Ishikawa (cell line): Measurements from ENCODE around the gene MYO7B.

ENCODE experiments used
- CEBPB ChIP-seq: IDR thresholded peaks from 2 replicates; pipeline ENCODE4 v1.6.1; 2012
- CREB1 ChIP-seq: IDR thresholded peaks from 2 replicates; pipeline ENCODE4 v1.6.1; 2012; ENCODE audit warnings: low read depth
- EGR1 ChIP-seq: IDR thresholded peaks from 2 replicates; pipeline ENCODE4 v1.6.1; 2012
- EP300 ChIP-seq: IDR thresholded peaks from 2 replicates; pipeline ENCODE4 v1.6.1; 2012; ENCODE audit warnings: borderline replicate concordance
- FOXM1 ChIP-seq: IDR thresholded peaks from 2 replicates; pipeline ENCODE4 v1.6.1; 2012; ENCODE audit warnings: low read depth, borderline replicate concordance
- NFIC ChIP-seq: IDR thresholded peaks from 2 replicates; pipeline ENCODE4 v1.6.1; 2012
- RAD21 ChIP-seq: IDR thresholded peaks from 2 replicates; pipeline ENCODE4 v1.6.1; 2012; ENCODE audit warnings: low read depth
- REST ChIP-seq: IDR thresholded peaks from 2 replicates; pipeline ENCODE4 v1.6.1; 2012; ENCODE audit warnings: low read depth, mild to moderate bottlenecking
- TAF1 ChIP-seq: IDR thresholded peaks from 2 replicates; pipeline ENCODE4 v1.6.1; 2012; ENCODE audit warnings: low read depth, mild to moderate bottlenecking
- TCF12 ChIP-seq: IDR thresholded peaks from 2 replicates; pipeline ENCODE4 v1.6.1; 2012; ENCODE audit warnings: low read depth
- TEAD4 ChIP-seq: IDR thresholded peaks from 2 replicates; pipeline ENCODE4 v1.6.1; 2012
- USF1 ChIP-seq: IDR thresholded peaks from 2 replicates; pipeline ENCODE4 v1.6.1; 2012
- YY1 ChIP-seq: IDR thresholded peaks from 2 replicates; pipeline ENCODE4 v1.6.1; 2012; ENCODE audit warnings: low read depth
- ZBTB7A ChIP-seq: IDR thresholded peaks from 2 replicates; pipeline ENCODE4 v1.6.1; 2012; ENCODE audit warnings: low read depth
- TF ChIP-seq, protein P1 (sequence below): IDR thresholded peaks from 2 replicates; pipeline ENCODE4 v1.6.1; 2012

Gene MYO7B

GRCh38 chr2:127589841-127590240 lies 54.4 kb downstream of the MYO7B start:
- no peak for TF ChIP-seq EP300
- TF ChIP-seq FOXM1, result no peak

DNA sequence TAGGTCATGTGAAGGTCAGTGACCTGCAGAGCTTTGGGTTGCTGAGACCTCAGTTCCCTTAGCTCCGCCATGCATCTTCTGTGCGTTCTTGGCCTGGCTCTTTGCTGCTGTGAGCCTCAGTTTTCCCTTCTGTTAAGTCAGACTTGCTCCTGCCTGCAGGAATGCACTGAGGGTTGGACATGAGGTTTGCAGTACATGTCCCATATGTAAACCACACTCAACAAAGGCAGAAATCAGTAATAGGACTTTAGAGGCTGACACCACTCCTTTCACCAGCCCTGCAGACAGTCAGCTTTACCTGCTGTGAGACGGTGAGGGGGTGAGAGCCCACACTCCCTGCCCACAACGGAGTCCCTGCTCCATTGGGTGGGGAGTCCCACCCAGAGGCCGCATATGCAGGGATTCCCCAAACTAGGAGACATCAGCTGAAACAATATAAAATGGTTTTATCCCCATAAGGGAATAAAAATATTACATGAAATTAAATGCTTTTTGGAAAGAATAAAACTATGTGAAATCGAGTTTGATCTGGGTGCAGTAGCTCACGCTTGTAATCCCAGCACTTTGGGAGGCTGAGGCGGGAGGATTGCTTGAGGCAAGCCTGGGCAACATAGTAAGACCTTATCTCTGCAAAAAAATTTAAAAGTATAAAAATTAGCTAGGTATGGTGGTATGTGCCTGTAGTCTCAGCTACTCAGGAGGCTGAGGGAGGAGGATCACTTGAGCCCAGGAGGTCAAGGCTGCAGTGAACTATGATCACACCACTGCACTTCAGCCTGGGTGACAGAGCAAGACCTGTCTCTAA lies 55.1 kb downstream of the MYO7B start:
- TF ChIP-seq TEAD4 (no peak), USF1 (no peak), RAD21 (no peak), FOXM1 (no peak), EGR1 (no peak), CEBPB (no peak), TCF12 (no peak), REST (no peak), NFIC (no peak)

DNA sequence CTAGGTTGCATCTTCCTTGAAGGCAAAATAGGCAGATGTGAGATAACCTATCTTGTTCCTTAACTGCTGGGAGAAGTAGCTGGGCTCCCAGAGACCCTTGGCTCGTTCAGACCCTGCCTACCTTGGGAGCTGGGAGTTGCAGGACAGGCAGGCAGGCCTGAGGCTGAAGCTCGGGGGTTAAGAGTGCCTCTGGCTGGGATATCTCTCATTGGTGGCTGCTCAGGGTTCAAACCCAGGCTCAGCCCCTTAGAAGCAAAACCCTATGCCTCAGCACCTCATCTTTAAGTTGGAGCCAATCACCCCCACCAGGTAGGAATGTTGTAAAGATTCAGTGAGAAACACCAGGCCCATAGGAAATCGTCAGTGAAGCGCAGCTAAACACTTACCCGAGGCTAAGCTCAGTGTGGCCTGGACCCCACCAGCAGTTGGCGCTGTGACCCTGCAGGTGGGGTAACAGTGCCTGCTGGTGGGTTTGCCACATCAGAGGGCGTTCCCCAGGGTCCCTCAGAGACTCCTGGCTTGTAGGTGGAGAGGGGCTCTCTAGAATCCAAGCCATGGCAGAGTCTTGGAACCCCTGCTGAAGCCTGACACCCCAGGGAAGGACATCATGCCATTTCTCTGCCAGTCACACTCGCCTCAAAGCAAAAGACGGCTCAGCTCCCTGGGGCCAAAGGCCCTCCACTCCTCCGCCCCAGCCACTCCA lies 55.9 kb downstream of the MYO7B start:
- no peak for TF ChIP-seq USF1
- 0 out of 2 replicates have a peak, but pooled peaks have one; percentile 29 for TF ChIP-seq TEAD4
- peak; percentile 98 for TF ChIP-seq RAD21
- TF ChIP-seq CREB1, result no peak
- no peak for TF ChIP-seq EGR1

DNA sequence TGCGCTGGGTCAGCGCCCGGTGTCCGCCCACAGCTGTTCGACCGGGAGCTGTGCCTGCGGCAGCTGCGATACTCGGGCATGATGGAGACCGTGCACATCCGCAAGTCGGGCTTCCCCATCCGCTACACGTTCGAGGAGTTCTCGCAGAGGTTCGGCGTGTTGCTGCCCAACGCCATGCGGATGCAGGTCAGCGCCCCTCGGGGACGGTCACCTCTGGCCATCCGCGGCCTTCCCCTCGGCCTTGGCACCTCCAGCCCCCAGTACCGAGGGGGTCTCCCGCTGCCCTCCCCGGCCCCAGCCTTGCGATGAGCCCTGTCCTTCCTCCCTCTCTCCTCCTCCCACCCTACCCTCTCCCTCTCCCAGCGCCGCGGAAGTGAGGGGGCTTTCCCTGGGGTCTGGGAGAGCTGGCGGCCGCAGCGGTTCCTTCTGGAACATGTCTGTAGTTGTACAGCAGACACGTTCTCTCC lies 57.3 kb downstream of the MYO7B start:
- TF ChIP-seq TEAD4 (no peak), YY1 (no peak), NFIC (no peak), TAF1 (no peak), EP300 (no peak), CREB1 (no peak), ZBTB7A (no peak), REST (no peak), RAD21 (no peak), USF1 (no peak), TCF12 (no peak), EGR1 (no peak), CEBPB (no peak), FOXM1 (no peak)
- TF ChIP-seq, protein P1, sequence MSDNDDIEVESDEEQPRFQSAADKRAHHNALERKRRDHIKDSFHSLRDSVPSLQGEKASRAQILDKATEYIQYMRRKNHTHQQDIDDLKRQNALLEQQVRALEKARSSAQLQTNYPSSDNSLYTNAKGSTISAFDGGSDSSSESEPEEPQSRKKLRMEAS, result no peak

- TF ChIP-seq EGR1 (no peak), YY1 (no peak), CREB1 (no peak), USF1 (no peak), CEBPB (no peak), REST (no peak), TEAD4 (no peak), FOXM1 (no peak), TAF1 (no peak), ZBTB7A (no peak), NFIC (no peak), TCF12 (no peak), RAD21 (no peak), EP300 (no peak)
- TF ChIP-seq, protein P1, result no peak
Measured at GRCh38 chr2:127593228-127594115, 58.0 kb downstream of the MYO7B start.
